GM18951 (cell line): ENCODE results near the gene RAB3GAP1.

Experiments used
- POLR2A ChIP-seq: IDR thresholded peaks from 4 replicates; pipeline ENCODE4 v1.6.1; 2011; ENCODE audit warnings: mild to moderate bottlenecking; ENCODE audit not compliant: insufficient read length, insufficient read depth; ENCODE audit errors: extremely low read depth
- in situ Hi-C: fragments of 300-500 bp; cut with MboI; formaldehyde crosslinking; loops from one replicate; pipeline ENCODE4 v1.12.0; 2022; ENCODE audit warnings: low sequenced_read_pairs, mixed read lengths, inconsistent platforms; ENCODE audit not compliant: unreplicated experiment

Gene RAB3GAP1

DNA sequence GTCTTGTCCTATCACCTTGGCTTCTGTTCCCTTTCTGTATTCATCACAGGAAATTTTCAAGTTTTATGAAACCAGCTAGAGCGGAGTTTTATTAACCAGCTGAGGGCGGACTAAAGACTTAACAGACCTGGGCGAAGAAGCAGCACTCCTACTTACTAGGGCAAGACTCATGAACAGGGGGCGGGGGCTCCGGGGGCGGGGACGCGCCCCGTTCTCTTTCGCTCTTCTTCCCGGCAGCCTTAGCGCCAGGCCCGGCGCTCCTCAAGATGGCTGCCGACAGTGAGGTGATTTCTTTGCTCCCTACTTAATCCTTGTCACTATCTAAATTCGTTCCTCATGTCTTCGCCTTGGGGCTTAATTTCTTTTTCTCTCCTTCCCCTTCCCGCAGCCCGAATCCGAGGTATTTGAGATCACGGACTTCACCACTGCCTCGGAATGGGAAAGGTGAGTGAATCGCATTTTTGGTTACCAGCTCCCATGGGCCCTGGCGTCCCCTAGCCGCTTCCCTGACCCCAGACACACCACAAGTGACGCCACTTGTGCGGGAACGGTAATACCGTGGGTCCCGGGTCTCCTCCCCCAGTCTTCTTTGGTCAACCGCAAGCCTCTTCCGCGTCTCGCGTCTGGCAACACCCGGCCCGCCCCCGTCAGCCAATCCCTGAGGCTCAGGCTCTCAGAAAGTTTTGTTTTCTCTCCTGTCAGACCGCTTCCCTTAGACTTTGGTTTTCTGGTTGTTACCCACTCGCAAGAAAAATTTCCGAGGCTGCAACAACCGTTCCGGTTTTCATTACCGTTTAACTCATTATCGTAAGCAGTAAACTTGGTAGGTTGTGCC lies at the start of gene RAB3GAP1:
RAB3GAP1 (plus strand) TSS at position 251 of the 835 bp plus-strand sequence; CDS start at position 267, 16 bp downstream.
- in situ Hi-C loops = no loop called here
- TF ChIP-seq POLR2A = peak; percentile 77

DNA sequence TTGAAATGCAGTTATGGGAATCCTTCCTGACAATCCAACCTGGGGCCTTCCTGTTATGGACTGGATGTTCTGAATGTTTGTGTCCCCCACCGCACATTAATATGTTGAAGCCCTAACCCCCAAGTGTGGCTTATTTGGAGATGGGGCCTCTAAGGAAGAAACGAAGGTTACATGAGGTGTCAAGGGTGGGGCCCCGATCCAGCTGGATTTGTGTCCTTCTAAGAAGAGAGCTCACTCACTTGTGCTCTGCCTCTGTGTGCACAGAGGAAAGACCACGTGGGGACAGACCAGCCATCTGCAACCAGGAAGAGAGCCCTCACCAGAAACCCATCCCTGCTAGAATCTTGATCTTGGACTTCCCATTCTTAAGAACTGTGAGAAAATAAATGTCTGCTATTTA lies 49.3 kb upstream of the RAB3GAP1 start:
- in situ Hi-C loops = no loop called here
- TF ChIP-seq POLR2A = no peak

DNA sequence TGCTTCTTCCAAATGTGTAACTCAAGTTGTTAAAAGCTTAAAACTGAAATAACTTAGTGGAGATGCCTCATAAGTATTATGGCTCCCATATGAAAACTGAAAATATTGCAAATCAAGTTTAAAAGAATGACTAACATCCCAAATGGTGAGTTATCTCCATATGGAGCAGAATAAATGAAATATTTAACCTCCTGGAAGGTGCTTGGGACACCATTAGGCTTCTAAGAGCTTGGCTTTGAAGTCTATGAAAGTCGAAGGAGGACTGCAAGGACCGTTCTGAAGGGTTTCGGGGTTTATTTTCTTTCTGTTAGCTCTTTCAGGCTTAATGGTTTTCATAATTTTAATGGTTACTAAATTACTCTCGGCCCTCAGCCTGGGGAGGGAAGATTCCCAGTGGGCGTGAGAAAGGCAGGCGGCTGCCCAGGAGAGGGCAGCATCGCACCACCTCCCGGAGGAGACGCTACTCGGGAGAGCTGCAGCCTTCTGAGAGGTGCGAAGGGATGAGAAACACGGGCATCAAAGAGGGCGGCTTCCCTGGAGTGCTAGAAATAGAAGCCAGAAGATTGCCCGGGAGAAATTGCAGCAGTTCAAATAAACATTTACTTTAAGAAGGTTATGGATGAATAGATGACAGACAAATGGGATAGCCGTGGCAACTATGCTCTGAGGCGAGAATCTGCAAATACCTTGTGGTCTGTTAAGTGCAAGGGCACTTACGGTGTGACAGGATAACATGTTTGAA lies 47.9 kb upstream of the RAB3GAP1 start:
- in situ Hi-C loops = no loop called here
- TF ChIP-seq POLR2A = no peak

DNA sequence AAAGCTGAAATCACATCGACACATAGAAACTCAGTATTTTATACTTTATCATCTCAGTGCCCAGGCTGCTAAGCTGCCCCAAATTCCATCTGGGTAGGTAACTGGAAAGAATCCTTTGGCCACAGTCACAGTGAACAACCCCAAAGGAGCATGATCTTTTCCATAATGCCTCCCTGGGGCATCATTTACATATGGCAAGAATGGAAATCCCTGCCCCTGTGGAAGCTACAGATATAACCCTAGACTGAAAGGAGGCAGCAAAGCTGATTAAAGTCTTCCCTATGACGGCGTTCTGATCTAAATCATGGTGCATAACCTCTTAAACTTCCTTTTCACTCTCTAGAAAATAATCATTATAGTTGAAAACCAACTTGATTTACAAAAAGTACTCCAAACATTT lies 46.3 kb upstream of the RAB3GAP1 start:
- in situ Hi-C loops = no loop called here

DNA sequence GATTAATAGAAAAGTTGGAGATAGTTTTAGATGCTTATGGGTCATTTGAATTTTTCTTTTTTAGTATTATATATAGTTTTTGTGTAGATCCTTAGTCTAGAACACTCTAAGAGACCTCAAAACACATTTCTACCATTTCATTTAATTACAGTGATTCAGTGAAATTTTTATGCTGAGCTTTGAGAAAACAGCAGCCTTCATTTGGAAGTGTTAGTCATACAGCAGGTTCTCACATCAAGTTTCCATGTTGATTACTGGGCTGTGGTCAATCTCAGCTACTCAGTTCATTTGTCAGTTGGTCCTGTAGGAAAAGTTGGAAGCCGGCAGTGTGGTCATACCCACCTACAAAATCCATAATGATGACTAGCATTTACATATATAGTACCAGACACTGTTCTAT lies 42.8 kb upstream of the RAB3GAP1 start:
- in situ Hi-C loops = no loop called here
- no peak for TF ChIP-seq POLR2A

More for the DNA sequence above, 46.3 kb upstream of the RAB3GAP1 start:
- TF ChIP-seq POLR2A = no peak

DNA sequence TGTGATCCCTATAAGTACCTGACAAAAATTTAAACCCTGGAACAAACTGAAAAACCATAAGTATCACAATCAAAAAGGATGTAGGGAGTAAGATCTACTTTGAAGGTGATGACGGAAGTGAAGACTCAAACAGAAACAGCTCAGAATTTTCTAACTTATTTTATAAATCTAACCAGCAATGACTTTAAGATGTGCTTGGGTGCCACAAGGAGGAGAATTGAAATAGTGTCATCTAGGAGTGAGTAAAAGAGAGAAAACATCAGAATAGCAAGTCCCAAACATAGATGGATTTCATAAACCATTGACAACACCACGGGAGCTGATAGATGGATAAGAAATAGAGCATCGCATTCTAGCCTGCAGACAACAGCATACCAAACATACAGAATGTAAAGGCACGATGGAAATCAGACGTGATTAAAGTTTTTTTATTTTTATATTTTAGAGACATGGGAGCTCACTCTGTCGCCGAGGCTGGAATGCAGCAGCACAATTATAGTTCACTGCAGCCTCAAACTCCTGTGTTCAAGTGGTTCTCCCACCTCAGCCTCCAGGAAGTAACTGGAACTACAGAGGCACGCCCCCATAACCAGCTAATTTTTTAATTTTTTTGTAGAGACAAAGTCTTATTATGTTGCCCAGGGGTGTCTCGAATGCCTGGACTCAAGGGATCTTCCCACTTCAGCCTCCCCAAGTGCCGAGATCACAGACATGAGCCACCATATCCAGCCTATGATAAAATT lies 41.7 kb upstream of the RAB3GAP1 start:
- in situ Hi-C loops = no loop called here
- TF ChIP-seq POLR2A = no peak

DNA sequence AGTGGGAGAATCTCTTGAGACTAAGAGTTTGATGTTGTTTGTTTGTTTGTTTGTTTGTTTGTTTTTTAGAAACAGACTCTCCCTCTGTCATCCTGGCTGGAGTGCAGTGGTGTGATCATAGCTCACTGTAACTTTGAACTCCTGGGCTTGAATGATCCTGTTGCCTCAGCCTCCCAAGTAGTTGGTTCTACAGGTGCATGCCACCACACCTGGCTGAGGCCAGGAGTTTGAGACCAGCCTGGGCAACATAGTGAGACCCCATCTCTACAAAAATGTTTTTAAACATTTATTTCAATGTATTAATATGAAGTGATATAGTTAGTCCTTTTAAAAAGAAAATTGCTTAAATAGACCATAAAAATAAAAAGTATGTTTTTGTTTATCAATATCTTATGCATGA lies 40.5 kb upstream of the RAB3GAP1 start:
- in situ Hi-C loops = no loop called here
- TF ChIP-seq POLR2A = no peak

DNA sequence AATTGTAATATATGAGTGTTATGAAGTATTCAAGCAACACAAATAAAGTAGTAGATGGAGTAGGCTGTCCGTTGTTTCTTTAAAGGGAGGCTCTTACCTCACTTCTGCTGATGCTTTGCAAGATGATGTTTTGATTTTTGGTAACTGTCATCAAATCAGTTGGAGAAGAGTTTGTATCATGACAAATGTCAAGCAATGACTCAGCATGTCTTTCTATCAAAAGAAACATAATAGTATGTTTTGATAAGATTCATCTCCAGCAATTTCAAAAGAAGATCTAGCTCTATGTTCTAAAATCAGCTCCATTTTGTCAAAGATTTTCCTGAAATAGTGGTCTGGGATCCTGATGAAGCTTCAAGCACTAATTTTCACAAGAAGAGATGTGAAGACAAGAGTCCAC lies 30.5 kb upstream of the RAB3GAP1 start:
- no peak for TF ChIP-seq POLR2A
- in situ Hi-C loops = no loop called here

DNA sequence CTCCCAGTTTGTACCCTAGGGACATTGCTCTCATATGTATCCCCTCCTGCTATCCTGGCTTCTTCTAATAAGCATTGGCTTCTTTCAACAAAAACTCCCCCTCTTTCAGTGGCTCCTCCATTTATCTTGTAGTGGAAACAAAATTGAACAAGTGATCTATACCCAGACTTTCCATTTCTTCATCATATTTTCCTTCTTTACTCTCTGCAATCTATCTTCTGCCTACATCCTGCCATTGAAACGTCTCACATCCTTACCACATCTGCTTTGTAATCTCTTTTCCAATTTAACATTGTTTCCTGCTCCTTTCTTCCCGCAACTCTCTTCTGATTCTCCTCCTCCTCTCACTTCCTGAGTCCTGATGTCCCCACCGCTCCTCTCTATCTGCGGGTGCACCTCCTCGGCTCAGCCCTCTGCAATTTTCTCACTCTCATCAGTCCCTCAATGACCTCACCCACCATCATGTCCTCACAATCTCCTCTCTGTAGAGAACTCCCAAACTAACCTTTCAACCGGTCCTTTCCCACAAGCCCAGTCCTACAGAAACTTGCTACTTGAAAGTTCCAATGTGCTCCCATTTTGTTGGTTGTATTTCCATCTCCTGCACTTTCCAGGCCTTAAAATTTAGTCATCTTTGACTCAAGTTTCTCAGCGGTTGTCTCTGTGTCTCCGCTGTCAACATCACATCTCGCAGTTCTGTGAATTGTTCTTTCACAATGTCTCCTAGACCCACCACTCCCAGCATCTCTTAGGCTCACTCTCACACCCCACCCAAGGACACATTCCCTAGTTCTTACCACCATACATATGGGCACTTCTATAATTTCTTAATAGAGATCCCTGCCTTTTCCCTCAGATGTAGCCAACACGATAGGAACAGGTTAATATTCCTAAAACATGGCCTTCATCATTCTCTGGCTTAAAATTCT lies 28.9 kb upstream of the RAB3GAP1 start:
- in situ Hi-C loops = no loop called here
- TF ChIP-seq POLR2A = no peak

DNA sequence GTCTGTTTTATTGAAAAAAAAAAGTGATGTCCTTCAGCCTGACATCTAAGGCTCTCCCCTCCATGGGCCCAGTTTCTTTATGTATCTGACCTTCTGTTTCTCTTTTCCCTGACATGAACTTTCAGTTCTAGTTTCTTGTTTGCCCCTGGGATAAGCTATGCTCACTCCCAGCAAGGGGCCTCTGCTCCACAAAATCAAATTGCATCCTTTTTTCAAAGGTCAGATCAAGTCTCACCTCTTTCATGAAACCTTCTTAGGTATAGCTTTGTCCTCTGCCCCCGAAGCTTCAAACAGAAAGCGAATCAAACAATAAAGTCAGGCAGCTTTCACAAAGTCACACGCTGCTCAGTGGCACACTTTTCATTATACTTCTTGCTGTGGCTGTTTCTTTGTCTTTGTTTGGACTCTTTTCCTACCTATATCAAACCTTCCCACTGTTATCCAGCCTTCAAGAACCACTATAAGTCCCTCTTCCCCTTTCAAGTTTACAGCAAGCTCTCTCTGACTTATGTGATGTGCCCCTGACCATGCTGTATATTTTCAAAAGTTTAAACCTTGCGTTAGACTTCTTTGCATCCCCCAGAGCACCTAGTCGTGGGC lies 28.1 kb upstream of the RAB3GAP1 start:
- no peak for TF ChIP-seq POLR2A

DNA sequence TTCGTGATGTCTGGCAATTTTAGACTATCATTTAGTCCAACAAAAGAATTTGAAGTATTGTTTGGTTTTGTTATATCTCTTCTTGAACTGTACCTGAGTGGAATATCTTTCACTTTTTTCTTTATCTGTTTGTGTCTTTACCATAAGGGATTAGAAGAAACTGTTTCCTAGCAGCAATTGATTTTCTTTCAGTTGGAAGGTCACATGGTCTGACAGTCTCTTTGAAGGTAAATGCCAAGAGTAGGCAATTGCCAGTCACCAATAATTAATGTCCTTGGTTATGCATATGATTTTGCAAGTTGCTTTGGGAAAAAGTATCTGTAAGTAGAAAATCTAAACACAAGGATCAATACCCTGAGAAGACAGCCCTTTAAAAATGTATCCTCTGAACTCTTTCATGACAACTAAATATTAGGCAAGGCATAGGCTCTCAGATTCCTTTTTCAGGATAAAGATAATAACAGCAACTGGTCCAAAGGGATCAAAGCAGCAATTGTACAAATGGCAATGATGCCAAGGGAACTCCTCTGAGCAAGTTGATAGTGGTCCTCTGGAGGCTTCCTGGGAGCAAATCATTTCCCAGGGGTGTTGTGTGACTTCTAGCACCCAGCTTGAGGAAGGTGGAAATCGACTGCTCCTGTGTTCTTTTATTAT lies 22.5 kb upstream of the RAB3GAP1 start:
- no peak for TF ChIP-seq POLR2A
- in situ Hi-C loops = no loop called here

More for the DNA sequence above, 28.1 kb upstream of the RAB3GAP1 start:
- in situ Hi-C loops = no loop called here
